GM19324 (cell line): ENCODE data around the gene PSPN.
A peak's percentile ranks its signal among the peaks of the same experiment; 100 is the strongest.
"Not testable (repeated sequence)": the region's sequence is repeated elsewhere in the genome, so short reads cannot be mapped to it uniquely, and the experiment has no call there.

Experiments
- ATAC-seq: cut with Tn5 transposase; IDR thresholded peaks from one replicate; pipeline ENCODE4 v1.9.1; 2021; ENCODE audit warnings: mild to moderate bottlenecking, moderate library complexity; ENCODE audit not compliant: unreplicated experiment, low FRiP score

The PSPN gene

DNA sequence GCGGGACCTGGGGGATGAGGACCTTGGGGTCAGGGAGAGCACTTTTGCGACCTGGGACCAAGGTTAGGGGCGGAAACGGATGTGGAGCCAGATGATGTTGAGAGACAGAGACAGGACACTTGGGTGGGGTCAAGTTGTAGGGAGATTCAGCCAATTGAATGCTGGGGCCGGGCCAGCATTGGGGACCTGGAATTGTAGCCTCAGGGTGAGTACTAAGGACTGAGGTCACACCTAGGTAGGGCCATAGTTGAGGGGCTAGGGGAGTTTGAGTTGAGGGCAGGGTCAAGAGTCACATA lies 2.0 kb downstream of the PSPN start:
- no peak for ATAC-seq

DNA sequence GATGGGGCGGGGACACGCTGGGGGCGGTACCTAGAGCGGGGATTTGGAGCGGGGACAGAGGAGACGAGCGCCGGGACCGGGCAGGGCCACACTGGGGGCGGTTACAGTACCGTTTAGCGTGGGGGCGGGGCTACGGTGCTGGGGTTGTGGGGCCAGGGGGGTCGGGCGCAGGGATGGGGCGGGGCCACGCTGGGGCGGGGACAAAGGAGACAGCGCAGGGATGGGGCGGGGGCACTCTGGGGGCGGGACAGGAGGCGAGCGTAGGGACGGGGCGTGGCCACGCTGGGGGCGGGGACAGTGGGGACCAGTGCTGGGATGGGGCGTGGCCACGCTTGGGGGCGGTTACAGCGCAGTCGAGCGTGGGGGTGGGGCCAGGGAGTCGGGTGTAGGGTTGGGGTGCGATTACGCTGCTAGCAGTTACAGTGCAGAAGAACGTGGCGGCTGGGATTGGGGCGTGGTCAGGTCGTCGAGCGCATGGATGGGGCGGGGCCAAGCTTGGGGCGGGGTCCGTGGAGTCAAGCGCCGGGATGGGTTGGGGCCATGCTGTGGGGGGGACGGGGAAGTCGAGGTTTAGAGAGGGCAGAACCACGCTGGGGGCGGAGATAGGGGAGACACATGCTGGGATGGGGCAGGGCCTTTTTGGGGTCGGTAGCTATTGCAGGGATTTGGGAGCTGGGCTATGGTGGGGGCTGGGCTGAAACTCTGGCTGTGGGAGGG lies 2.5 kb downstream of the PSPN start:
- ATAC-seq: peak; percentile 57

DNA sequence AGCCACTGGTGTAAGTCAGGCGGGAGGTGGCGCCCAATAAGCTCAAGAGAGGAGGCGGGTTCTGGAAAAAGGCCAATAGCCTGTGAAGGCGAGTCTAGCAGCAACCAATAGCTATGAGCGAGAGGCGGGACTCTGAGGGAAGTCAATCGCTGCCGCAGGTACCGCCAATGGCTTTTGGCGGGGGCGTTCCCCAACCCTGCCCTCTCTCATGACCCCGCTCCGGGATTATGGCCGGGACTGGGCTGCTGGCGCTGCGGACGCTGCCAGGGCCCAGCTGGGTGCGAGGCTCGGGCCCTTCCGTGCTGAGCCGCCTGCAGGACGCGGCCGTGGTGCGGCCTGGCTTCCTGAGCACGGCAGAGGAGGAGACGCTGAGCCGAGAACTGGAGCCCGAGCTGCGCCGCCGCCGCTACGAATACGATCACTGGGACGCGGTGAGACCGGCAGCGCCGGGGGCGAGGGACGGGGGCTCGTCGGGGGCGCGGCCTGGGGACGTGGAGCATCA lies 3.1 kb downstream of the PSPN start, which contains the start of gene ALKBH7:
TSS of gene ALKBH7 (plus strand) at position 201 of the 502 bp plus-strand sequence. CDS start at position 228, 27 bp downstream.
- peak; percentile 78 for ATAC-seq

- no peak for ATAC-seq
Measured at GRCh38 chr19:6364353-6364752, 11.4 kb downstream of the PSPN start.

DNA sequence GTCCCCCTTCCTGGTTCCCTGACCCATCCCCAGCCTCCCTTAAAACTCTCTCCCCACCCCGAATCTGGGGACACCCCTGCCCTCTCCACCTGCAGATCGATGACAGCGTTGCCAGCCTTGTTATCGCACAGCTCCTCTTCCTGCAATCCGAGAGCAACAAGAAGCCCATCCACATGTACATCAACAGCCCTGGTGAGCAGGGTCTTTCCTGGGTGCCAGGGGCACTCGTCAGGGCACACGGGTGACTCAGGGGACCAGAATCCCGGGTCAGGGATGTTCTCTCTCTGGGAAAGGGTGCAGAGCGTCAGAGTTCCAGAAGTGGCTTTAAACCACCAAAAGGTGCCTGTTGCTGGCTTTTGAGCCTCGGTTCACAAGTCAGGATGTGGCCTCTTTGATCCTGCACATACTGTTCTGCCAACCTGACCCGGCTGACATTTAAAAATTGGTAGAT lies 13.4 kb downstream of the PSPN start:
- ATAC-seq: no peak

DNA sequence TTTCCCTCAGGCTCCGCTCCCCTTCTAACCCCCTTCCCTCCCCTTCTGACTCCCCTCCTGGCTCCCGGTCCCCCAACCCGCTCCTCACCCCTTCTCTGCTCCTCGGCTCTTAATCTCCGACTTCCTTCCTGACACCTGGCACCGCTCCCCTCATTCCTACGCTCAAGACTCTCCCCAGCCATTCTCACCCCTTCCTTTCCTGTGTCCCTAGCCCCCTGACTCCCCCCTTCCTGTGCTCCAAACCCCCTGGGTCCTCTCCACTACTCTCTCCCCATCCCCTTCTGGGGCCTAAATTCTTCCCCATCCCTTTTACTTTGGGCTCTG lies 13.7 kb downstream of the PSPN start:
- ATAC-seq: no peak

DNA sequence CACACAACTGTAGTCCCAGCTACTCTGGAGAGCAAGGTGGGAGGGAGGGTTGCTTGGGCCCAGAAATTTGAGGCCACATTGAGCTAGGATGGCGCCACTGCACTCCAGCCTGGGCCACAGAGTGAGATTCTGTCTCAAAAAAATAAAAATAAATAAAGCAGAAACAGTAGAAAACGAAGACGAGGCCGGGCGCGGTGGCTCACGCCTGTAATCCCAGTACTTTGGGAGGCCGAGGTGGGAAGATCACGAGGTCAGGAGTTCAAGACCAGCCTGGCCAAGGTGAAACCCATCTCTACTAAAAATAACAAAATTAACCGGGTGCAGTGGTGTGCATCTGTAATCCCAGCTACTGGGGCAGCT lies 14.9 kb downstream of the PSPN start:
- not testable (repeated sequence) for ATAC-seq

- ATAC-seq: not testable (repeated sequence)
Measured at GRCh38 chr19:6360445-6360844, 15.3 kb downstream of the PSPN start.

GRCh38 chr19:6359568-6360341 lies 16.0 kb downstream of the PSPN start:
- no peak for ATAC-seq

GRCh38 chr19:6358003-6358402 lies 17.7 kb downstream of the PSPN start:
- no peak for ATAC-seq

DNA sequence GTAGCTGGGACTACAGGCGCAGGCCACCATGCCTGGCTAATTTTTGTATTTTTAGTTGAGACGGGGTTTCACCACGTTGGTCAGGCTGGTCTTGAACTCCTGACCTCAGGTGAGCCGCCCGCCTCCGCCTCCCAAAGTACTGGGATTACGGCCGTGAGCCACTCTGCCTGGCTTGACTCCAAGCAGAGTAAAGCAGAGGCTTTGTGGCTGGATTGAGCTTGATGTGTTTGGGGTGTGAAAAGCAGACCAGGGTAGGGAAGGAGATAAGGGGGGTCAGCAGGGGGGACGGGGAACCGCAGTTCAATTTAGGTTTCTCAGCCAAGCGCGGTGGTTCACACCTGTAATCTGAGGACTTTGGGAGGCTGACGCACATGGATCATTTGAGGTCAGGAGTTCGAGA lies 18.6 kb downstream of the PSPN start:
- no peak for ATAC-seq

DNA sequence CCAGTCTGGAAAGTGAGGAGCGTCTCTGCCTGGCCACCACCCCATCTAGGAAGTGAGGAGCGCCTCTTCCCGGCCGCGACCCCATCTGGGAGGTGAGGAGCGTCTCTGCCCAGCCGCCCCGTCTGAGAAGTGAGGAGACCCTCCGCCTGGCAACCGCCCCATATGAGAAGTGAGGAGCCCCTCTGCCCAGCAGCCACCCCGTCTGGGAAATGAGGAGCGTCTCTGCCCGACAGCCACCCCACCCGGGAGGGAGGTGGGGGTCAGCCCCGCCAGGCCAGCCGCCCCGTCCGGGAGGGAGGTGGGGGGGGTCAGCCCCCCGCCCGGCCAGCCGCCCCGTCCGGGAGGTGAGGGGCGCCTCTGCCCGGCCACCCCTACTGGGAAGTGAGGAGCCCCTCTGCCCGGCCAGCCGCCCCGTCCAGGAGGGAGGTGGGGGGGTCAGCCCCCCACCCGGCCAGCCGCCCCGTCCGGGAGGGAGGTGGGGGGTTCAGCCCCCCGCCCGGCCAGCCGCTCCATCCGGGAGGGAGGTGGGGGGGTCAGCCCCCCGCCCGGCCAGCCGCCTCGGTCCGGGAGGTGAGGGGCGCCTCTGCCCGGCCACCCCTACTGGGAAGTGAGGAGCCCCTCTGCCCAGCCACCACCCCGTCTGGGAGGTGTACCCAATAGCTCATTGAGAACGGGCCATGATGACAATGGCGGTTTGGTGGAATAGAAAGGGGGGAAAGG lies 20.3 kb downstream of the PSPN start:
- not testable (repeated sequence) for ATAC-seq

- no peak for ATAC-seq
Measured at GRCh38 chr19:6354098-6354674, 21.5 kb downstream of the PSPN start.

GRCh38 chr19:6352381-6353165 lies 23.2 kb downstream of the PSPN start:
- ATAC-seq: no peak

GRCh38 chr19:6350688-6351087 lies 25.0 kb downstream of the PSPN start:
- no peak for ATAC-seq

DNA sequence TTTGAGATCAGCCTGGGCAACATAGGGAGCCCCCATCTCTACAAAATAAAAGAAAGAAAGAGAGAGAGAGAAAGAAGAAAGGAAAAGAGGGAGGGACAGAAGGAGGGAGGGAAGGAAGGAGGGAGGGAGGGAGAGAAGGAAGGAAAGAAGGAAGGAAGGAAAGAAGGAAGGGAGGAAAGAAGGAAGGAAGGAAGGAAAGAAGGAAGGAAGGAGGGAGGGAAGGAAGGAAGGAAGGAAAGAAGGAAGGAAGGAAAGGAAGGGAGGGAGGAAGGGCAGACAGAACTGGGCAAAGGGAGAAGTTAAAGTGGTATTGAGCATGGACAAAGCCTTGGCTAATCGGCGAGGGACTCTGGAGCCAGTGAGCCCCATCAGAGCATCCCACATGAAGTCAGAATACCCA lies 26.5 kb downstream of the PSPN start:
- not testable (repeated sequence) for ATAC-seq

DNA sequence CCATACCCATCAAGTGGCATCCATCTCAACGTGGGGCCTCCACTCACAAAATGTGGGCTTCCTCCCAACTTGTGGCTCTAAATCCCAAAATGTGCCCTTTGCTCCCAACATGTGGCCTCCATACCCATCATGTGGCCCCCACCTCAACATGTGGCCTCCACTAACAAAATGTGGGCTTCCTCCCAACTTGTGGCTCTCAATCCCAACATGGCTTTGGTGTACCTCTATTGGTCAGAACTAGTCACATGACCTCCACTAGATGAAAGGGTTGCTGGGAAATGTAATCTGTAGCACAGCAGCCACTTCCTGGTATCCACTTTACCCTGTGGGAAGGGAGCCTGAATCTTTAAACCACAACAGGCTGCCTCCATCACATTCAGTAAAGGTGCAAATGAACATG lies 32.3 kb downstream of the PSPN start:
- no peak for ATAC-seq

- no peak for ATAC-seq
Measured at GRCh38 chr19:6340493-6341201, 35.1 kb downstream of the PSPN start.

GRCh38 chr19:6334490-6335285 lies 41.0 kb downstream of the PSPN start:
- no peak for ATAC-seq
